Mesothelial cell of epicardium (in vitro differentiated cells): ENCODE measurements around the gene HDAC9. TPM values are rescaled to one million over a fixed set of nuclear protein-coding genes. Genes with fewer than 3 reads are reported as not detected.
A peak's percentile ranks its signal among the peaks of the same experiment; 100 is the strongest.

Experiments used
- DNase-seq, 2 experiments: peaks; one replicate each; pipeline ENCODE4 v3.0.0; 2021; ENCODE audit warnings: low spot score in 2 of 2; ENCODE audit not compliant: unreplicated experiment in 2 of 2
- H3K27ac Mint-ChIP-seq: 2 replicates; pipeline ENCODE4 v1.8.0; 2021; ENCODE audit warnings: mixed read lengths
- H3K27me3 Mint-ChIP-seq: 2 replicates; pipeline ENCODE4 v1.8.0; 2021; ENCODE audit warnings: low read depth, mixed read lengths
- H3K36me3 Mint-ChIP-seq: 2 replicates; pipeline ENCODE4 v1.8.0; 2021; ENCODE audit warnings: mixed read lengths
- H3K4me1 Mint-ChIP-seq: 2 replicates; pipeline ENCODE4 v1.8.0; 2021; ENCODE audit warnings: mixed read lengths
- H3K4me3 Mint-ChIP-seq: 2 replicates; pipeline ENCODE4 v1.8.0; 2021; ENCODE audit warnings: mild to moderate bottlenecking, moderate library complexity, mixed read lengths
- H3K9me3 Mint-ChIP-seq: 2 replicates; pipeline ENCODE4 v1.8.0; 2021; ENCODE audit warnings: mixed read lengths
- CTCF ChIP-seq: fragments of 200-600 bp; sonication (generic); IDR thresholded peaks from one replicate; pipeline ENCODE4 v1.5.0; 2021; ENCODE audit warnings: antibody characterized with exemption; ENCODE audit not compliant: unreplicated experiment
- total RNA-seq: library from RNA; stranded (reverse); gene quantifications from 3 replicates; pipeline ENCODE4 v1.2.1, GENCODE V29; 2021

The HDAC9 gene
- total RNA-seq, 1 donor from 2014 or later, result 37.4 TPM

GRCh38 chr7:18702071-18702829, 206.7 kb downstream of the HDAC9 start:
- Mint-ChIP-seq H3K27ac (no peak overlapping the region), H3K4me1 (peaks cover 30% of the 10 kb centered on the region), H3K4me3 (no peak overlapping the region), H3K36me3 (peaks cover 3% of the 10 kb centered on the region), H3K27me3 (no peaks in the 10 kb centered on the region), H3K9me3 (peaks cover 4% of the 10 kb centered on the region)
- TF ChIP-seq CTCF, result no peak
- DNase-seq, result no peak

GRCh38 chr7:18703685-18704084, 208.1 kb downstream of the HDAC9 start:
- peaks cover 4% of the 10 kb centered on the region for H3K9me3 Mint-ChIP-seq
- H3K27me3 Mint-ChIP-seq, result no peaks in the 10 kb centered on the region
- H3K4me1 Mint-ChIP-seq, result peaks cover 28% of the 10 kb centered on the region
- no peak for TF ChIP-seq CTCF
- DNase-seq, result no peak
- no peak overlapping the region for H3K4me3 Mint-ChIP-seq
- peaks cover 3% of the 10 kb centered on the region for H3K36me3 Mint-ChIP-seq
- no peak overlapping the region for H3K27ac Mint-ChIP-seq

- Mint-ChIP-seq H3K9me3 (peaks cover 4% of the 10 kb centered on the region), H3K36me3 (peaks cover 3% of the 10 kb centered on the region), H3K27ac (peak overlapping the region; percentile 58), H3K4me1 (peaks cover 27% of the 10 kb centered on the region), H3K4me3 (no peak overlapping the region), H3K27me3 (no peaks in the 10 kb centered on the region)
- no peak for TF ChIP-seq CTCF
- DNase-seq, result no peak
Measured at GRCh38 chr7:18706670-18707069, 211.1 kb downstream of the HDAC9 start.

- H3K27ac Mint-ChIP-seq, result peak overlapping the region; percentile 81
- no peaks in the 10 kb centered on the region for H3K27me3 Mint-ChIP-seq
- peaks cover 4% of the 10 kb centered on the region for H3K9me3 Mint-ChIP-seq
- H3K4me1 Mint-ChIP-seq, result peaks cover 29% of the 10 kb centered on the region
- DNase-seq, result no peak
- H3K36me3 Mint-ChIP-seq, result peaks cover 3% of the 10 kb centered on the region
- no peak for TF ChIP-seq CTCF
- H3K4me3 Mint-ChIP-seq, result no peak overlapping the region
Measured at GRCh38 chr7:18708204-18708603, 212.7 kb downstream of the HDAC9 start.

GRCh38 chr7:18715988-18716387, 220.4 kb downstream of the HDAC9 start:
- H3K4me3 Mint-ChIP-seq, result no peak overlapping the region
- H3K27ac Mint-ChIP-seq, result peak overlapping the region; percentile 52
- no peaks in the 10 kb centered on the region for H3K27me3 Mint-ChIP-seq

More at GRCh38 chr7:18715988-18716387, 220.4 kb downstream of the HDAC9 start:
- Mint-ChIP-seq H3K9me3 (no peaks in the 10 kb centered on the region), H3K36me3 (no peaks in the 10 kb centered on the region), H3K4me1 (peaks cover 22% of the 10 kb centered on the region)
- DNase-seq, result no peak
- no peak for TF ChIP-seq CTCF
